Heart left ventricle (tissue), 13 donors: Measurements from ENCODE around the gene DSCAML1.

Source experiments
- POLR2A ChIP-seq, 2 donors: fragments of 450-650 bp; IDR thresholded peaks; one replicate each; pipeline ENCODE4 v1.6.1; 2017; ENCODE audit warnings: antibody characterized with exemption in 2 of 2, mild to moderate bottlenecking in 2 of 2, moderate library complexity in 2 of 2
- TF ChIP-seq, protein P1 (sequence below), 12 donors: fragments of 200-600 bp; sonication (generic) in 4 of 12; IDR thresholded peaks; one replicate each; pipeline versions ENCODE4 v1.5.0 to v1.8.0; 2018 to 2022; ENCODE audit warnings: antibody characterized with exemption in 12 of 12, mild to moderate bottlenecking in 5 of 12
- donor health status: ischemic (EF 13 %, LVEDD 7.1; RV severe dilation, severe dysfunction).
- donor health status: DM: no; HTN: yes; CAD: no.
- donor health status: DM: no; HTN: no; CAD: no.
- donor health status: ischemic (EF 25% LVEDD 6.9; RV normal size, moderate dysfunction).
- donor health status: ischemic (EF 25% LVEDD 5.7; RV mildly dilated, moderate dysfunction).
- donor health status: ischemic (EF 35%, LVEDD 5.7; RV mildly dilated, moderate dysfunction).
- donor health status: nonischemic (EF 11% LVEDD 7.7; RV severe dilation, severe dysfunction).
- donor health status: DM: yes; HTN: yes; CAD: no.
- donor health status: PGD.
- donor health status: ischemic (EF 29% LVEDD 5.4; RV normal size, mild dysfunction).
- donor health status: nonischemic (EF 23%, LVEDD 6.1; RV moderate dilation, normal function).

GRCh38 chr11:117640041-117640440 is 157.0 kb downstream of the DSCAML1 start:
- no peak for TF ChIP-seq POLR2A (IDR thresholded peaks at IDR 0.05)
- TF ChIP-seq, protein P1, sequence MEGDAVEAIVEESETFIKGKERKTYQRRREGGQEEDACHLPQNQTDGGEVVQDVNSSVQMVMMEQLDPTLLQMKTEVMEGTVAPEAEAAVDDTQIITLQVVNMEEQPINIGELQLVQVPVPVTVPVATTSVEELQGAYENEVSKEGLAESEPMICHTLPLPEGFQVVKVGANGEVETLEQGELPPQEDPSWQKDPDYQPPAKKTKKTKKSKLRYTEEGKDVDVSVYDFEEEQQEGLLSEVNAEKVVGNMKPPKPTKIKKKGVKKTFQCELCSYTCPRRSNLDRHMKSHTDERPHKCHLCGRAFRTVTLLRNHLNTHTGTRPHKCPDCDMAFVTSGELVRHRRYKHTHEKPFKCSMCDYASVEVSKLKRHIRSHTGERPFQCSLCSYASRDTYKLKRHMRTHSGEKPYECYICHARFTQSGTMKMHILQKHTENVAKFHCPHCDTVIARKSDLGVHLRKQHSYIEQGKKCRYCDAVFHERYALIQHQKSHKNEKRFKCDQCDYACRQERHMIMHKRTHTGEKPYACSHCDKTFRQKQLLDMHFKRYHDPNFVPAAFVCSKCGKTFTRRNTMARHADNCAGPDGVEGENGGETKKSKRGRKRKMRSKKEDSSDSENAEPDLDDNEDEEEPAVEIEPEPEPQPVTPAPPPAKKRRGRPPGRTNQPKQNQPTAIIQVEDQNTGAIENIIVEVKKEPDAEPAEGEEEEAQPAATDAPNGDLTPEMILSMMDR (IDR thresholded peaks at IDR 0.05): no peak
